Measurements from ENCODE around the gene DAGLB. TPM values are rescaled to one million over a fixed set of nuclear protein-coding genes. Genes with fewer than 3 reads are reported as not detected.

Gene DAGLB
- total RNA-seq, 1 experiment from 2014 or later = 22.3 TPM

DNA sequence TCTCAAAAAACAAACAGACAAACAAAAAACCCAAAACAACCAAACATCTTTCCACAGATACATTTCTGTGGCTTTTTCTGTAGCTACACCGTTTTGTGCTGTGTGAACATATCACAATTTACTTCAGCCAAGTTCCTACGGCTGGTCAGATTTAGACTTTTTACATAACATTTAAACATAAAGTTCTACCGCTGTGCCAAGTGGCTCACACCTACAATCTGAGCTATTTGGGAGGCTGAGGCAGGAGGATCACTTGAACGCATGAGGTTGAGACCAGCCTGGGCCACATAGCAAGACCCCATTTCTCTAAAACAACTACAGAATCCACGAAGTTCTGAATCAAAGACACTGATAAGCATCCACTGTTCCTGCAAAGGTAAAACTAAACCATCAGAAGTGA is 30.3 kb downstream of the DAGLB start:
- intact Hi-C loops (cut with micrococcal nuclease; ENCODE audit: unreplicated experiment) (no loop called here), in situ Hi-C loops (cut with HindIII; ENCODE audit: low pct_unique_long_range_greater_than_20kb, low sequenced_read_pairs) (no loop called here)
- ChIA-PET POLR2A (interaction anchor here (0.7 kb wide), 1 partner anchor 20 kb away, joined by 5 read pairs; no protein-coding TSS in a partner anchor), CTCF (no interaction called here)
- no peak overlapping the region for H3K4me3 ChIP-seq (ENCODE audit: low read depth in 2 of 2, low read length in 2 of 2)
- no TSS peak for BruUV-seq (replicated peaks)
- ATAC-seq (no peak), DNase-seq (ENCODE audit: low read depth, low spot score) (no peak)
- H3K27ac ChIP-seq (ENCODE audit: low read length) = no peak overlapping the region
- no peaks in the 10 kb centered on the region for H3K36me3 ChIP-seq (ENCODE audit: control insufficient read depth, insufficient read depth, low read length)
- no peaks in the 10 kb centered on the region; the same call in 1 of the 2 replicates for H3K9me3 ChIP-seq (ENCODE audit: control insufficient read depth, insufficient read depth, low read depth, low read length)
- no peak for TF ChIP-seq TCF7L2 (IDR thresholded peaks at IDR 0.05; ENCODE audit: low read depth, low read length)
- no peak for TF ChIP-seq SIN3A (IDR thresholded peaks at IDR 0.05; ENCODE audit: borderline replicate concordance, insufficient read depth, low read depth, low read length)
- TF ChIP-seq POLR2AphosphoS5 (IDR thresholded peaks at IDR 0.05; ENCODE audit: low read depth, low read length) = no peak
- TF ChIP-seq, protein P1, sequence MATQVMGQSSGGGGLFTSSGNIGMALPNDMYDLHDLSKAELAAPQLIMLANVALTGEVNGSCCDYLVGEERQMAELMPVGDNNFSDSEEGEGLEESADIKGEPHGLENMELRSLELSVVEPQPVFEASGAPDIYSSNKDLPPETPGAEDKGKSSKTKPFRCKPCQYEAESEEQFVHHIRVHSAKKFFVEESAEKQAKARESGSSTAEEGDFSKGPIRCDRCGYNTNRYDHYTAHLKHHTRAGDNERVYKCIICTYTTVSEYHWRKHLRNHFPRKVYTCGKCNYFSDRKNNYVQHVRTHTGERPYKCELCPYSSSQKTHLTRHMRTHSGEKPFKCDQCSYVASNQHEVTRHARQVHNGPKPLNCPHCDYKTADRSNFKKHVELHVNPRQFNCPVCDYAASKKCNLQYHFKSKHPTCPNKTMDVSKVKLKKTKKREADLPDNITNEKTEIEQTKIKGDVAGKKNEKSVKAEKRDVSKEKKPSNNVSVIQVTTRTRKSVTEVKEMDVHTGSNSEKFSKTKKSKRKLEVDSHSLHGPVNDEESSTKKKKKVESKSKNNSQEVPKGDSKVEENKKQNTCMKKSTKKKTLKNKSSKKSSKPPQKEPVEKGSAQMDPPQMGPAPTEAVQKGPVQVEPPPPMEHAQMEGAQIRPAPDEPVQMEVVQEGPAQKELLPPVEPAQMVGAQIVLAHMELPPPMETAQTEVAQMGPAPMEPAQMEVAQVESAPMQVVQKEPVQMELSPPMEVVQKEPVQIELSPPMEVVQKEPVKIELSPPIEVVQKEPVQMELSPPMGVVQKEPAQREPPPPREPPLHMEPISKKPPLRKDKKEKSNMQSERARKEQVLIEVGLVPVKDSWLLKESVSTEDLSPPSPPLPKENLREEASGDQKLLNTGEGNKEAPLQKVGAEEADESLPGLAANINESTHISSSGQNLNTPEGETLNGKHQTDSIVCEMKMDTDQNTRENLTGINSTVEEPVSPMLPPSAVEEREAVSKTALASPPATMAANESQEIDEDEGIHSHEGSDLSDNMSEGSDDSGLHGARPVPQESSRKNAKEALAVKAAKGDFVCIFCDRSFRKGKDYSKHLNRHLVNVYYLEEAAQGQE (IDR thresholded peaks at IDR 0.05; ENCODE audit: insufficient read depth in 1 of 2, low read depth in 2 of 2, low read length in 1 of 2) = no peak
- TF ChIP-seq, protein P2, sequence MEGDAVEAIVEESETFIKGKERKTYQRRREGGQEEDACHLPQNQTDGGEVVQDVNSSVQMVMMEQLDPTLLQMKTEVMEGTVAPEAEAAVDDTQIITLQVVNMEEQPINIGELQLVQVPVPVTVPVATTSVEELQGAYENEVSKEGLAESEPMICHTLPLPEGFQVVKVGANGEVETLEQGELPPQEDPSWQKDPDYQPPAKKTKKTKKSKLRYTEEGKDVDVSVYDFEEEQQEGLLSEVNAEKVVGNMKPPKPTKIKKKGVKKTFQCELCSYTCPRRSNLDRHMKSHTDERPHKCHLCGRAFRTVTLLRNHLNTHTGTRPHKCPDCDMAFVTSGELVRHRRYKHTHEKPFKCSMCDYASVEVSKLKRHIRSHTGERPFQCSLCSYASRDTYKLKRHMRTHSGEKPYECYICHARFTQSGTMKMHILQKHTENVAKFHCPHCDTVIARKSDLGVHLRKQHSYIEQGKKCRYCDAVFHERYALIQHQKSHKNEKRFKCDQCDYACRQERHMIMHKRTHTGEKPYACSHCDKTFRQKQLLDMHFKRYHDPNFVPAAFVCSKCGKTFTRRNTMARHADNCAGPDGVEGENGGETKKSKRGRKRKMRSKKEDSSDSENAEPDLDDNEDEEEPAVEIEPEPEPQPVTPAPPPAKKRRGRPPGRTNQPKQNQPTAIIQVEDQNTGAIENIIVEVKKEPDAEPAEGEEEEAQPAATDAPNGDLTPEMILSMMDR (IDR thresholded peaks at IDR 0.05) = no peak
- H3K27me3 ChIP-seq (ENCODE audit: control insufficient read depth, insufficient read depth, low read length) = no peaks in the 10 kb centered on the region
- H3K4me1 ChIP-seq (ENCODE audit: control insufficient read depth, insufficient read depth, low read length) = 0 out of 2 replicates have a peak, but pooled peaks cover 3% of the 10 kb centered on the region

DNA sequence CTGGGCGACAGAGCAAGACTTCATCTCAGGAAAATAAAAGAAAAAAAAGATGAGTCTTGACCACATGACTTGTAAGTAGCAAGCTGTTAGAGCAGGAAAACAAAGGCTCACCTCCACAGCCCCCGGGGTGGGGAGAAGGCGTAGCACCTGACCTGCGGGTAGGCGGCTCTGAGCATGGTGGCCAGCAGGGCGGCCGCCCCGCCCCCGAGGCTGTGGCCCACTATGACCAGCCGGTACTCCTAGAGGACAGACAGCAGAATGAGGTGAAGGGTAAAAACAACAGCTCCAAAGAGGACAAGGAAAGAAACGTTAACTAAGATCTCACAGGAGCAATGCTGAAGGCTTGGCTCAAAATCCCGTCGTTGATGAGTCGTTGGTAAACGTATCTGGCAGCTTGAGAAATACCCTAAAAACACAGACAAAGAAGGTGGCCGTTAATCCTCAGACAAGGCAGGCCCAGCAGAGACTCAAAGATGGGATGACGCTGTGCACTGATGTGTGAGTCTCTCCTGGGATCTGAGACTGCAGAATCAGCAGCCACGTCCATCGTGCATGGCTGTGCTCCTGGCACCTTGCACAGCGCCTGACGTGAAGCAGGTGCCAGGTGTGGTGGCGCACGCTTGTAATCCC is 31.1 kb downstream of the DAGLB start:
- ChIA-PET POLR2A (no interaction called here), CTCF (no interaction called here)
- in situ Hi-C loops (cut with HindIII; ENCODE audit: low pct_unique_long_range_greater_than_20kb, low sequenced_read_pairs) (no loop called here), intact Hi-C loops (cut with micrococcal nuclease; ENCODE audit: unreplicated experiment) (no loop called here)
- no peak for DNase-seq (ENCODE audit: low read depth, low spot score)
- Histone ChIP-seq H3K36me3 (ENCODE audit: control insufficient read depth, insufficient read depth, low read length) (no peaks in the 10 kb centered on the region), H3K4me1 (ENCODE audit: control insufficient read depth, insufficient read depth, low read length) (0 out of 2 replicates have a peak, but pooled peaks cover 3% of the 10 kb centered on the region), H3K9me3 (ENCODE audit: control insufficient read depth, insufficient read depth, low read depth, low read length) (no peaks in the 10 kb centered on the region; the same call in 1 of the 2 replicates), H3K4me3 (ENCODE audit: low read depth in 2 of 2, low read length in 2 of 2) (no peak overlapping the region), H3K27me3 (ENCODE audit: control insufficient read depth, insufficient read depth, low read length) (no peaks in the 10 kb centered on the region), H3K27ac (ENCODE audit: low read length) (no peak overlapping the region)
- peak; percentile 67 for ATAC-seq
- peak; percentile 57; the same call in 1 of the 2 replicates for TF ChIP-seq POLR2AphosphoS5 (IDR thresholded peaks at IDR 0.05; ENCODE audit: low read depth, low read length)
- TF ChIP-seq, protein P1 (IDR thresholded peaks at IDR 0.05; ENCODE audit: insufficient read depth in 1 of 2, low read depth in 2 of 2, low read length in 1 of 2) = no peak
- BruUV-seq (replicated peaks) = TSS peak; percentile 43

All from Panc1 (cell line).